ENCODE measurements around the gene CIB4. TPM values are rescaled to one million over a fixed set of nuclear protein-coding genes. Genes with fewer than 3 reads are reported as not detected.

The CIB4 gene
- total RNA-seq, 1 donor from 2014 or later: not detected

DNA sequence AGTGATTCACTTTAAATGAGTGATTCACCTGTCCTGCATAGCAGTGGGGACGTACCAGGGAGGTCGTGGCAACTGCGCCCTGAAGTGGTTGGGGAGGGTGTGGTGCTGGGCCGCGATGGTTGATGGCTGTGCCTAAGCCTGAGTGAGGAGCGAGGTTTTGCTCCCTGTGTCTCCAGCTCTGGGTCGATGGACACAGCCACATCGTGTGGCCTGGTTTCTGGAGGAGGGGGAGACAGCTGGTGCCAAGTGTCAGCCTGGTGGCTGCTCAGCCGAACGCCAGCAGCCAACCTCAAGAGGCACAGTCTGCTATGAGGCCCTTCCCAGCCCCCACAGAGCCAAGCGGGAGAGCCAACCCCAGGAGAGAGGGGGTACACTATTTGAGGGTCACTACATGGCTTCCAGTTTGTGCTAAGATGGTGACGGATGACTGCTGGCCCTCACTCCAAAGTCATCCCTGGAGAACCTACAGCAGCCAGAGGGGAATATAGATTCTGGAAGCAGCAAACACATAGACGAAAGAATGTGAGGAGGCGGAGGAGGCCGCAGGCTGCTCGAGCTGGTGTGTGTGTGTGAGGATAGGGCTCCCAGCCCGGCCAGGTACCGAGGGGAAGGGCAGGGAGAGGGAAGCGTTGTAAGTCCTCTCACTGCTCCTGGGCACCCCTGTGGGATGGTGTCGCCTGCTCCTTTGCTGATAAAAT lies 104.6 kb downstream of the CIB4 start:
- H3K27me3 Mint-ChIP-seq (ENCODE audit: low read depth): peaks cover 3% of the 10 kb centered on the region
- DNase-seq (ENCODE audit: low spot score): no peak
- H3K9me3 Mint-ChIP-seq (ENCODE audit: low read depth): no peaks in the 10 kb centered on the region
- TF ChIP-seq, protein P1, sequence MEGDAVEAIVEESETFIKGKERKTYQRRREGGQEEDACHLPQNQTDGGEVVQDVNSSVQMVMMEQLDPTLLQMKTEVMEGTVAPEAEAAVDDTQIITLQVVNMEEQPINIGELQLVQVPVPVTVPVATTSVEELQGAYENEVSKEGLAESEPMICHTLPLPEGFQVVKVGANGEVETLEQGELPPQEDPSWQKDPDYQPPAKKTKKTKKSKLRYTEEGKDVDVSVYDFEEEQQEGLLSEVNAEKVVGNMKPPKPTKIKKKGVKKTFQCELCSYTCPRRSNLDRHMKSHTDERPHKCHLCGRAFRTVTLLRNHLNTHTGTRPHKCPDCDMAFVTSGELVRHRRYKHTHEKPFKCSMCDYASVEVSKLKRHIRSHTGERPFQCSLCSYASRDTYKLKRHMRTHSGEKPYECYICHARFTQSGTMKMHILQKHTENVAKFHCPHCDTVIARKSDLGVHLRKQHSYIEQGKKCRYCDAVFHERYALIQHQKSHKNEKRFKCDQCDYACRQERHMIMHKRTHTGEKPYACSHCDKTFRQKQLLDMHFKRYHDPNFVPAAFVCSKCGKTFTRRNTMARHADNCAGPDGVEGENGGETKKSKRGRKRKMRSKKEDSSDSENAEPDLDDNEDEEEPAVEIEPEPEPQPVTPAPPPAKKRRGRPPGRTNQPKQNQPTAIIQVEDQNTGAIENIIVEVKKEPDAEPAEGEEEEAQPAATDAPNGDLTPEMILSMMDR (IDR thresholded peaks at IDR 0.05): no peak
- no peak overlapping the region for H3K27ac Mint-ChIP-seq (ENCODE audit: unreplicated experiment)
- H3K4me3 Mint-ChIP-seq (ENCODE audit: unreplicated experiment): no peak overlapping the region
- no peaks in the 10 kb centered on the region for H3K4me1 Mint-ChIP-seq (ENCODE audit: low read depth)
- H3K36me3 Mint-ChIP-seq (ENCODE audit: low read depth): no peaks in the 10 kb centered on the region

DNA sequence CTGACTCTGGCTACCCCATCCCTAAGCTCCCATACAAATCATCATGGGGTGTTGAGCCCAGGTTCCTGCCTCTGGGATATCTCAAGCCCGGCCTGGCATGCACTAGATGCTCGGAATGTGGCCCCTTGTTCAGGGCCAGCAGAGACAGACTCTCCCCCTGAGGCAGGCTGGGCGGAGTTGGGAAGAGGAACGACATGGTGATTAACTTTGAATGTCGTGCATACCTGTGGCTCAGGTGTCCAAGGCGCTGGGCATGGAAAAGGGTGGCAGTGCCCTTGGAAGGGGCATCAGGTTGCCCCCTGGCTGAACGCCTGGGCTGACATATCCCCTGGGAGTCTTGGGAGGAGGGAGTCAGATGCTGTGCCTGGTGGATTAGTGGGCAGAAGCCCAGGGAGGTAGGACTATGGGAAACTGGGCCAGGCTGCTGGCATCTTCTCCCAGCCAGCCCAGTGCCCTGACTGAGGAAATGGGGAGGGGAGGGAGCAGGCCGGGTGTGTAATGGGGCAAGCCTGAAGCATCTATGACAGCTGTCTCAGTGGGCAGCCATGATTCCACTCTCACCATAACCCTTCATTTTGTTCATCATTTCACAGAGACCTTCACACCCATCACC lies 105.4 kb downstream of the CIB4 start:
- Mint-ChIP-seq H3K36me3 (ENCODE audit: low read depth) (no peaks in the 10 kb centered on the region), H3K9me3 (ENCODE audit: low read depth) (no peaks in the 10 kb centered on the region), H3K27ac (ENCODE audit: unreplicated experiment) (no peak overlapping the region), H3K4me1 (ENCODE audit: low read depth) (peaks cover 4% of the 10 kb centered on the region), H3K4me3 (ENCODE audit: unreplicated experiment) (no peak overlapping the region), H3K27me3 (ENCODE audit: low read depth) (peaks cover 3% of the 10 kb centered on the region)
- TF ChIP-seq, protein P1 (IDR thresholded peaks at IDR 0.05): no peak
- DNase-seq (ENCODE audit: low spot score): no peak

DNA sequence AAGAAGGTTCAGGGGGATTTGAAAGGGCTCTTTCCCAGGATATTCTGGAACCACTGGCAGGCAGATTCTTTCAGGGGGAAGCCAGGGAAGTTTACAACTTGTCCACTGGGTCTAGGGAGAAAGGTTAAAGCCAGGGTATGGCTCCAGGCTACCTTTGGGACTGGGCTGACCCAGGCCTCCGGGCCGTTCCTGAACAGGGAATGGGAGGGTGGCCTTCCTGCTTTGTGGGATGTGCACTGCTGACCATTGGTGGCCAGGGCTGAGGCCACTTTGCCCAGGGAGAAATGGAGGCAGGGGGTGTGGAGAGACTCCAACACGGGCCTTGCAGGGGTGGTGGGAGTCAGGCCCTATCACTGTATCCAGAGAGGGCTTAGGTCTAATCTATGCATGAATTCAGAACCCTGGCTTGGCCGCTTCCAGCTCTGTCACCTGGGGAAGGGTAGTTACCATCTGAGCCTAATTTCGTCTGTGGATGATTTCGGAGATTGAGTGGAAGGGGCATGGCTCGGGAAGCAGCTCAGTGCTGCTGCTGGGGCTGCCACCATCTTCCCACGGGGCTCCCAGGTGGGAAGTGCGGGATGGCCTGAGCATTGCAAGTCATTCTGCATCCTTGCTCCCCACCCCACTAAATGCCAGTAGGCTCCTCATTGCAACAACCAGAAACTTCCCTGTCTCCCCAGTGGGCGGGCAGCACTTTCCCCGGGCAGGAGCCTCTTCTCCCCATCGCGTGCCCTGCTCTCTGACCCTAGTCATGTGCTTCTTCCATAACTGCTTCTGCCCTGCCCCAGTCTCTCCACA lies 106.1 kb downstream of the CIB4 start:
- H3K36me3 Mint-ChIP-seq (ENCODE audit: low read depth): no peaks in the 10 kb centered on the region
- H3K27ac Mint-ChIP-seq (ENCODE audit: unreplicated experiment): no peak overlapping the region
- H3K9me3 Mint-ChIP-seq (ENCODE audit: low read depth): no peaks in the 10 kb centered on the region
- DNase-seq (ENCODE audit: low spot score): no peak
- H3K4me1 Mint-ChIP-seq (ENCODE audit: low read depth): peaks cover 11% of the 10 kb centered on the region
- no peaks in the 10 kb centered on the region for H3K27me3 Mint-ChIP-seq (ENCODE audit: low read depth)
- no peak overlapping the region for H3K4me3 Mint-ChIP-seq (ENCODE audit: unreplicated experiment)
- TF ChIP-seq, protein P1 (IDR thresholded peaks at IDR 0.05): no peak

DNA sequence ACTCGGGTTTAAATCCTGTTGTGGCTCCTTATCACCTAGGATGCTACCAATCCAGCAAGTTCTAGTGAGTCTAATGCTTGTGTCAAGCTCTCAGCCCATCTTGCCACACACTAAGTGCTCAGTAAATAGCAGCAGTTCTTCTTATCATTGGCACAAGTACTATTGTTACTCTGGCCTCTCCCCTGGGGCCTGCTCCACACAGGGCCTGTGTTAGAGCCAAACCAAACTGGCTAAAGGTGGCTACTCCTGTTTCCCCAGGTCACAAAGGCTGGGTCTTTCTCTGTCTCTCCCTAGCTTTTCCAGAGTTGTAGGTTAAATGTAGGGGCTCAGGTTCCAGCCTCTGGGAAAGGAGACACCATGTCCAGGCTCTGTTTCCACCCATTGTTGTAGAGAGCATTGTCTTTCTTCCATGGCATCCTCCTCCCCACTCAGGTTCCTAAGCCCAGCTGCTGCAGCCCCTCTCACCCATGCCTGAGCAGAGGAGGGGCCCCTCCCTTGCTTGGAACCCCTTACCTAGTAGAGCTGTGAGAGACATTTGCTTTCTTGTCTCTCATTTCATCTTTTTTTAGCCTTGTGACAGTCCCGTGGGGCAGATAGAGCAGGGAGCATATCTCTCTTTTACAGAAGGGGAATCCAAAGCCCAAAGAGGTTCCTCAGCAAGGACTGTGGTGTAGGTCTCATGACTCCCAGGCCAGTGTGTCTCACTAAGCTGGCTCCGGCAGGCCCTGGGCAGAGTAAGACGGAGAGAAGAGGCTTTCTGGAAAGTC lies 106.9 kb downstream of the CIB4 start:
- no peaks in the 10 kb centered on the region for H3K9me3 Mint-ChIP-seq (ENCODE audit: low read depth)

More for the DNA sequence above, 106.9 kb downstream of the CIB4 start:
- Mint-ChIP-seq H3K4me1 (ENCODE audit: low read depth) (peaks cover 15% of the 10 kb centered on the region), H3K27ac (ENCODE audit: unreplicated experiment) (no peak overlapping the region), H3K27me3 (ENCODE audit: low read depth) (no peaks in the 10 kb centered on the region), H3K4me3 (ENCODE audit: unreplicated experiment) (no peak overlapping the region), H3K36me3 (ENCODE audit: low read depth) (no peaks in the 10 kb centered on the region)
- TF ChIP-seq, protein P1 (IDR thresholded peaks at IDR 0.05): no peak
- DNase-seq (ENCODE audit: low spot score): no peak
